HG03521 (cell line): ENCODE measurements around the gene PRR27.

Experiments used
- ATAC-seq: cut with Tn5 transposase; IDR thresholded peaks from one replicate; pipeline ENCODE4 v1.9.1; 2021; ENCODE audit warnings: mild to moderate bottlenecking, moderate library complexity; ENCODE audit not compliant: unreplicated experiment

The PRR27 gene

GRCh38 chr4:70153937-70154336, at the start of gene PRR27:
TSS of gene PRR27 (plus strand) at chr4:70154237. CDS start at chr4:70154376, 139 bp downstream.
- ATAC-seq, result no peak

DNA sequence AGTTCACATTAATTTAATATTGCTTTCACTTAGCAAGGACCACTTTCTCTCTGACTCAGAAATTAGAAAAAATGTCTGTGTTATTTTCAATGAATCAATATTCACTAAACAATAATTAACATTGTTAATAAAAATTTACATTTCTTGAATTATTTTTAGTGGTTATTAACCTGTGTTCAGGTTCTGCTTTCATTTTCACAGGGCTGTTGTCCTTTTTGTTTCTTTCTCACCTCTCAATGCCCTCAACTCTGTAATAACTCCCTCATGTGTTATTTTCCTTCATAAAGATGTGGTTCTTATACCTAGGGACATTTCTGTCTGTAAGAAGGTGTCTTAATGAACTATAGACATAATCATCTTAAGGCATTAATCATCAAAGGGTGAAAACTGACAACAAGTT, 43.1 kb upstream of the PRR27 start:
- no peak for ATAC-seq

GRCh38 chr4:70113656-70114055, 40.4 kb upstream of the PRR27 start:
- ATAC-seq, result no peak

- no peak for ATAC-seq
Observed at GRCh38 chr4:70114096-70114495, 39.9 kb upstream of the PRR27 start.

- no peak for ATAC-seq
Observed at GRCh38 chr4:70120323-70120722, 33.7 kb upstream of the PRR27 start.

GRCh38 chr4:70133473-70133872, 20.6 kb upstream of the PRR27 start:
- ATAC-seq, result no peak

DNA sequence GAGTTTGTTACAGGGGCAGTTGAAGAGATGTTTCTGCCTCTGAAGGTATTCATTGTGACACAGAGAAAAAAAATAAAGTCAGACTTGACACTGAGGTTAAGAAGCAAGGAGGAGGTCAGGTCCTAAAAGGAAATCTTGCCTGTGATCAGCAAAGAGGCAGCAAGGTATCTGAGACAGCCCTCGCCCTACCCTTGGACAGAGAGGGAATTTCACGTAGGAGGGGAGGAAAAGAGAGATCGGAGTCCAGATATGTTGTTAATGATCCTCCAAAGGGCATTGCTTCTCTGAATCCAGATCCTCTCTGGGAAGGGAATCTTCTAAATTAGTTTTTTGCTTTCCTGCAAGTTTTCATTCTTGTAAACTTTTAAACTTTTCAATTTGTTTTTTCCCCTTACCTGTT, 15.3 kb upstream of the PRR27 start:
- no peak for ATAC-seq

GRCh38 chr4:70151271-70151670, 2.8 kb upstream of the PRR27 start:
- ATAC-seq, result no peak

DNA sequence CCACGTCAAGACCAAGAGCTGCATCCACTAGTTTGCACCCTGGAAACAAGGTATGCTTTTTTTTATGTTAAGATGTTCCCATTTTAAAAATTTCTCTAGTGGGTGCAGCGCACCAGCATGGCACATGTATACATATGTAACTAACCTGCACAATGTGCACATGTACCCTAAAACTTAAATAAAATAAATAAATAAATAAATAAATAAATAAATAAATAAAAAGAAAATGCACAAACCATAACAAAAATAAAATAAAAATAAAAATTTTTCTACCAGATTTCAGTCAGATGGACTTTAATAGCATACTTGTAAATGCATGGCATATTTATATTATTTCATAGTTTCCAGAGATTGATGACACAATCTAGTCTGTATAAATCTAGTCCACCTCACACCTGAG, 1.9 kb upstream of the PRR27 start:
- ATAC-seq, result no peak

GRCh38 chr4:70158576-70158975, 4.5 kb downstream of the PRR27 start:
- ATAC-seq, result no peak

GRCh38 chr4:70177090-70177489, 23.1 kb downstream of the PRR27 start:
- no peak for ATAC-seq

DNA sequence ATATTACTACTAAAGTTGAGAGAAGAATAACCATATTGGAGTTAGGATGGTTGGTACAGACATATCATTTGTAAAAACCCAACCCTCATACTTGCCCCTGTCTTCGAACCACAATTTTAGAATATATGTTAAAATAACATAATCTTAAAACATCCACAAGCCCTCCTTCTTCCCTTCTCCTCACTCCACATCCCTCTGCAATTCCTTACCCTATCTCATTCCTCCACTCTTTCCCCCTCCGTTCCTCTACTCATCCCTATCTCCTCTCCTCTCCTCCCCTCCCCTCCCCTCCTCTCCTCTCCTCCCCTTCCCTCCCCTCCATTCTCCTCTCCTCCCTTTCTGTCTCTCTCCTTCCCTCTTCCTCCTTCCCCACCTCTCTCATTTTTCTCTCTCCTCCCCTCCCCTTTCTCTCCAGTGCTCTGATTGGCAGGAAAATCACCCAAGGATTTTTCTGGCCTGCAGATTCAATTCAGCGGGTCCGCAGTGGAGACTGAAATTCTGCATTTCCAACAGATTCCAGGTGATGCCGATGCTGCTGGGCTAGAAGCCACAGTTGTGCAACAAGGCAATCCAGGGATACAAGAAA, 24.1 kb downstream of the PRR27 start:
- ATAC-seq, result no peak

DNA sequence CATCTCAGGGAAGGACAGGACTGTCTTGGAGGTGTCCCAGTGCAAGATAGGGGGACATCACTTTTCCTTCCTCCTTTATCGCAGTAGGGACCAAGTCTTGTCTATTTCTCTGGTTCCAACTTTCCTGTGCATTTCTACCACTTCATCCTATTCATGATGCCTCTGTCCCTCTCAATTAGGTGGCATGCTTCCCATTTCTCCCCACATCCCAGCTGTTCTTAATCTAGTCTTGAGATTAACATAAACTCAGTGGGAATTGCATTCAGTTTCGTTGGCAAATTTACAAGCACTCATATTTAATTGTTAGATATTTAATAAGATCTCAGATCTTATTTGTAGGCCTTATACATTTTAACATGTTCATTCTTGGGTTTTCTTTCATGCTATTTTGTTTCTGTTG, 25.8 kb downstream of the PRR27 start:
- no peak for ATAC-seq

DNA sequence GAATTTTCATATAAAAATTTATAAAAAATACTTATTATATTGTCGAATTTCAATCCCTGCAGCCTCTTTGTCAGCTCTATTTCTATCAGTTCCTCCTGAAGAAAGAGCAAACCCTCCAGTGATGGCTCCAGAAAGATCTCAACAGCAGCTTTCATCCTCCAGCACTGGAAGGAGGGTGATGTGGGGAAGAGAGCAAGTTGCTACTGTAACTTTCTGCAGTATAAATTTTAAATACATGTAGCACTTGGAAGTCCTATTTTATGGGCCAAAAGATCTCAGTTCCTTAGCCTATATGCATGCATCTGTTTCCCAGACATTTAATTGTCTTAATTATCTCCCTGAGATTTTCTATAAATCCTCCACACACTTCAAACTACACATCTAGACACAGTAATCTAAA, 27.8 kb downstream of the PRR27 start:
- ATAC-seq, result no peak

DNA sequence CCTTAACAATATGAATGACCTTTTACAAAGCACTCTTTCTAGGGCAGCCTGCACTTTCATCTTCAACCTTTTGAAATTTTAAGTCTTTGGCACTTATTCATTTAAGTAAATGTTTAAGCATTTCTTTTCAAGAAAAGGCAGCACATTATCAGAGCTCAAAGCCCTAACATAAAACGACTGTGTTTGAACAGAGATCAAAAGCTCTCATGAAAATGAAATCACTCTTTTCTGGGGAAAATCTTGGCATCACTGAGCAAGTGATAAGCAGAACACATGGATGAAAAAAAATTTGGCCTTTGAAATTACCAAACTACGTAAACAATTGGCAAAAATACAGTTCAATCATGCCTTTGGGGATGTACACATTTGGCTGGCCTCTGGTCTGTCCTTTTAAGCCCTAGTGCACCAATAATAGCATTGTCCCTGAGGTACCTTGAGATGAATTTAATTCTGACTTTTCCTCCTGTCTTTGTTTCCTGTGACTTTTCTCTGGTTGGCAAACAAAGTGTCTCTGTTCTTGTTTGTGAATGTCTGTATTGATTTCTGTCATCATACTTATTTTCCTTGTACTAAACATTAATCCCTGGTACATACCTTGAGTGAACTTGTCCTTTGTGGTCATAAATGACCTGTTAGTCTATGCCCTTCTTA, 28.6 kb downstream of the PRR27 start:
- ATAC-seq, result no peak

- ATAC-seq, result peak; percentile 83
Observed at GRCh38 chr4:70183168-70183939, 29.3 kb downstream of the PRR27 start.

- ATAC-seq, result no peak
Observed at GRCh38 chr4:70183940-70184246, 29.9 kb downstream of the PRR27 start.

- ATAC-seq, result no peak
Observed at GRCh38 chr4:70187216-70187615, 33.2 kb downstream of the PRR27 start.

GRCh38 chr4:70190579-70190978, 36.5 kb downstream of the PRR27 start:
- ATAC-seq, result no peak

DNA sequence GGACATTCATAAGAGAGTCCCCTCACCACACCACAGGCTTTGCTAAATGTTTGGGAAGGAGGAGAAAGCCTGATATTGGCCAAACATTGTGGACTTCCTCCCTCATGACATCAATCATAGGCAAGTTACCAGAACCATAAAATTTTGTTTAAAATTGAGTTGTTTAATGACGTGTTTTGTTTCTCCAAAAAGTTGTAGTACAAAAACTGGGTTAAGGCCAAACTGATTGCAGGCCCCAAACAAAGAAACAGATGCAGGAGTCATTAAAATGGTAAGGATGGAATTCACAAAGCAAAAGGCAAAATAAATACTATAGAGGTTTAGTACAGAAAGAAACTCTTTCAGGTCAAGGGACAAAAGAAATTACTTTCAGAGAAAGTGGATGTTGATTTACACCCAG, 37.6 kb downstream of the PRR27 start:
- no peak for ATAC-seq

DNA sequence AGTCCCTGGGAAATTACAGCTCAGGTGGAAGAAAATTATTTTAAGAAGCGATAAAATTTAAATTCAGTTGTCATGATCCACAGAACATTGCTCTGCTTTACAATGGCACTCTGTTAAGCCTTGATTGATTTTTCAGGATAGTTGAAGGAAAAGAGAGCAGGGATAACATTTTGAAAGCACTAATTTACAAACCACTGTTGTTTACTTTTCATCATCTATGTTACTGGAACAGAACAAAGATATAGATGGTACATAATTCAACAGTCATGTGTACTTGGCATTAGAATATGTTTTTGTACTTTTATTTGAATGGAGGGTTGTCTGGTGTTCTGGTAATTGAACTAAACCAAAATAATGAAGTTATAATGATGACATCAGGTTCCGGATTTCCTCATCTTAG, 38.9 kb downstream of the PRR27 start:
- ATAC-seq, result no peak

GRCh38 chr4:70195425-70195824, 41.4 kb downstream of the PRR27 start, which contains the start of gene ODAM:
TSS of gene ODAM (plus strand) at chr4:70195725. CDS start at chr4:70196544, 819 bp downstream.
- no peak for ATAC-seq
